Memory B cell (primary cell): Measurements from ENCODE around the gene LOXL3.
A peak's percentile ranks its signal among the peaks of the same experiment; 100 is the strongest.

Experiments used
- ATAC-seq: fragments of 150-1000 bp; cut with Tn5 transposase; 2 replicates; pipeline ENCODE4 v1.10.0; 2021; ENCODE audit warnings: low read depth, mild to moderate bottlenecking, moderate library complexity
- DNase-seq, 2 donors: peaks; one replicate each; pipeline ENCODE4 v3.0.0; 2022; ENCODE audit warnings: low spot score in 2 of 2
- H3K27ac Mint-ChIP-seq: one replicate; pipeline ENCODE4 v1.8.0; 2022; ENCODE audit warnings: mild to moderate bottlenecking, moderate library complexity, mixed read lengths
- H3K27me3 Mint-ChIP-seq: one replicate; pipeline ENCODE4 v1.8.0; 2022; ENCODE audit warnings: mixed read lengths
- H3K36me3 Mint-ChIP-seq: one replicate; pipeline ENCODE4 v1.8.0; 2022; ENCODE audit warnings: mild to moderate bottlenecking, mixed read lengths
- H3K4me1 Mint-ChIP-seq: one replicate; pipeline ENCODE4 v1.8.0; 2022; ENCODE audit warnings: mixed read lengths
- H3K4me3 Mint-ChIP-seq: one replicate; pipeline ENCODE4 v1.8.0; 2022; ENCODE audit warnings: mild to moderate bottlenecking, moderate library complexity, mixed read lengths
- H3K9me3 Mint-ChIP-seq: one replicate; pipeline ENCODE4 v1.8.0; 2022; ENCODE audit warnings: mixed read lengths

LOXL3 gene

GRCh38 chr2:74516650-74517049 is 37.1 kb downstream of the LOXL3 start:
- DNase-seq (no peak), ATAC-seq (no peak)
- H3K36me3 Mint-ChIP-seq = no peaks in the 10 kb centered on the region
- no peaks in the 10 kb centered on the region for H3K9me3 Mint-ChIP-seq
- H3K4me3 Mint-ChIP-seq = peak overlapping the region; percentile 71
- peak overlapping the region; percentile 17 for H3K27ac Mint-ChIP-seq
- peaks cover 37% of the 10 kb centered on the region for H3K27me3 Mint-ChIP-seq
- peaks cover 12% of the 10 kb centered on the region for H3K4me1 Mint-ChIP-seq

DNA sequence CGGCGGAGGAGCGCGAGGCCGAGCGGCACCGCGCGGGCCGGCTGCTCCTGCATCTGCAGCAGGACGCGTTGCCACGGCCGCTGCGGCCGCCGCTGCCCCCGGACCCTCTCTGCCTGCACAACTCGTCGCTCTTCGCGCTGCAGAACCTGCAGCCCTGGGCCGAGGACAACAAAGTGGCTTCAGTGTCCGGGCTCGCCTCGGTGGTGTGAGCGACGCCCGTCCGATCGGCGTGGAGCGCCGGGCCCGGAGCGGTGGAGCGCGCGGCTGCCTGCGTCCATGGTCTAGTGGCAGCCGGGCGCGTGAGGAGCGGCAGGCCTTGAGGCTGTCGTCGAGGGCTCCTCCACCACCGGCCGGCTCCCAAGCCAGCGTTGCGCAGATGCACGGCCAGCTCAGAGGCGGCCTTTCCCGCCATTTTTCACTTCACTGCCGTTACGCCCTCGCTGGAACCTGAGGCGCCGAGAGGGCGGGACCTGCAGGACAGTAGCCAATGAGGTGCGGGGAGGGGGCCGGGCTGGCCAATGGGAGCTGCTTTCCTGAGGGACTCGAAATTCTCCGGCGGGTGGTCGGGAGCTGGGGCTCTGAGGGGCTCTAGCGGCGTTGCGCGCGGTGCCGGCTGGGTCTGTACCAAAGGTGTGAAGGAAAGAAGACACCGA is 37.6 kb downstream of the LOXL3 start:
- H3K4me1 Mint-ChIP-seq = peaks cover 12% of the 10 kb centered on the region
- H3K36me3 Mint-ChIP-seq = no peaks in the 10 kb centered on the region
- ATAC-seq (peak; percentile 83), DNase-seq (peak; percentile 71 to 73)
- H3K9me3 Mint-ChIP-seq = no peaks in the 10 kb centered on the region
- H3K4me3 Mint-ChIP-seq = peak overlapping the region; percentile 71
- peaks cover 37% of the 10 kb centered on the region for H3K27me3 Mint-ChIP-seq
- H3K27ac Mint-ChIP-seq = peak overlapping the region; percentile 17

DNA sequence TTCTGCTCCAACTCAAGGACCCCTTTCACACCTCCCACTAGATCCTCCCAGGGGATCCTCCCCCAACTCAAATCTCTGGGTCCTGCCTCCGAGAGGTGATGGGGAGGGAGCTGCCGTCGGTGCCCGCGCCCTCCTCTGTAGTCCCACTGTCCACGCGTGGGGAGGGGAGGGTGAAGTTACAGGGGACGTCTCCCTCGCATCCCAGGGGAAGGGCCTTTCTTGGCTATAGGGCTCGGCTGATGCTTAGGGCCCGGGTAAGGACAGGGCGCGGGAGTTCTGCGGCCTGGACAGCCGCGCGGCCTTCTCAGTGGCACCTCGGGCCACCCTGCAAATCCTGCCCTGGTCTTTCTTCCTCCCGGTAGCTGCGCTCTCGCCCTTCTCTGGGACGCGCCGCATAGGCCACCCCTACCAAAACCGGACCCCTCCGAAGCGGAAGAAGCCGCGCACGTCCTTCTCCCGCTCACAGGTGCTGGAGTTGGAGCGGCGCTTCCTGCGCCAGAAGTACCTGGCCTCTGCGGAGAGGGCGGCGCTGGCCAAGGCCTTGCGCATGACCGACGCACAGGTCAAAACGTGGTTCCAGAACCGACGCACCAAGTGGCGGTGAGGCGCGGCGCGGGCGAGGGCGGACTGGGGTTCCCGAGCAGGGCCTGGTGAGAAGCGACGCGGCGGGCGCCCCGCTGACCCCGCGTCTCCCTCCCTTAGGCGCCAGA is 38.3 kb downstream of the LOXL3 start:
- DNase-seq (peak in 1 of 2 donors; percentile 41), ATAC-seq (peak; percentile 11)
- H3K4me3 Mint-ChIP-seq = peak overlapping the region; percentile 78
- H3K36me3 Mint-ChIP-seq = no peaks in the 10 kb centered on the region
- H3K4me1 Mint-ChIP-seq = peaks cover 12% of the 10 kb centered on the region
- no peaks in the 10 kb centered on the region for H3K9me3 Mint-ChIP-seq
- H3K27ac Mint-ChIP-seq = no peak overlapping the region
- peaks cover 36% of the 10 kb centered on the region for H3K27me3 Mint-ChIP-seq

- H3K27ac Mint-ChIP-seq = no peak within 1 kb of the TSS
- H3K27me3 Mint-ChIP-seq = peaks cover 30% of the 10 kb centered on the region
- no peaks in the 10 kb centered on the region for H3K9me3 Mint-ChIP-seq
- H3K4me1 Mint-ChIP-seq = peaks cover 12% of the 10 kb centered on the region
- peak; percentile 18 for ATAC-seq
- H3K4me3 Mint-ChIP-seq = peak within 1 kb of the TSS; percentile 78
- peak; percentile 26 to 44 for DNase-seq
- no peaks in the 10 kb centered on the region for H3K36me3 Mint-ChIP-seq
These were observed 39.1 kb downstream of the LOXL3 start, which contains the start of gene TLX2 for GRCh38 chr2:74514368-74515270. Gene TLX2 (plus strand): TSS chr2:74514450. CDS start chr2:74514807, 357 bp downstream.

DNA sequence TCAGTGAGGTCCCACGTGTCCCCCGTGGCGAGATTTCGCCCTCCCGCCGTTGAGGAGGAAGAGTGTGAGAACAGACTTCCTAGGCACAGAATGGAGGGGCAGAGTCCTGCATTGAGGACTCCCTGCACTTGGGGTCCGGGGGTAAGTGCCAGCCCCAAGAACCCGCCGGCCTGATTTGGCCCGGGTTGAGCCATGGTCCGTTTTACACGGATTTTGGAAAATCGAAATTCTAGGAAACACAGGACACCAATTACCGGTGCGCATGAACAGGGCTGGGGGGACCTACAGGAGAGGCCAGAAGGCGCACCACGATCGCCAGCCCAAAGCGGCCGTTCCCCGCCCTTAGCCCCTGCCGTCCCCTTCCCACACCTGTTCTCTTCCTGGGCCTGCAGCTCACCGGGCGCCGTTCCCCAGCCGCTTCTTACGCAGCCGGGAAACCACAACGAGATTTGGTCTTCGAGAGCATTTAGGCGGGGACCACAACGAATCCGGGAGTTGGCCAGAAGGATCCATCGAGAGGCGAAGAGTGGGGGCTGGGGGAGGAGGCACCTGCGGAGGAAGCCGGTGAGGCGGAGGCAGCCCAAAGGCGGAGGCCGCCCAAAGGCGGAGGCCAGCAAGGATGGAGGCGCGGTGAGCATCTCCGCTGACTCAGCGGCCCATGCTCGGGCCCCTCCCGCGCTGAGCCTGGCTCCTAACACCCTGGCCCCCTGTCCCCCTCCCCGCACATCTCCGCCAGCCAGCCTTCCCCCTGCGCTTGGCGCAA is 40.0 kb downstream of the LOXL3 start:
- peak; percentile 20 to 35 for DNase-seq
- no peaks in the 10 kb centered on the region for H3K9me3 Mint-ChIP-seq
- no peaks in the 10 kb centered on the region for H3K36me3 Mint-ChIP-seq
- no peak overlapping the region for H3K27ac Mint-ChIP-seq
- ATAC-seq = no peak
- peak overlapping the region; percentile 25 for H3K4me3 Mint-ChIP-seq
- H3K27me3 Mint-ChIP-seq = peaks cover 26% of the 10 kb centered on the region
- H3K4me1 Mint-ChIP-seq = peaks cover 12% of the 10 kb centered on the region

DNA sequence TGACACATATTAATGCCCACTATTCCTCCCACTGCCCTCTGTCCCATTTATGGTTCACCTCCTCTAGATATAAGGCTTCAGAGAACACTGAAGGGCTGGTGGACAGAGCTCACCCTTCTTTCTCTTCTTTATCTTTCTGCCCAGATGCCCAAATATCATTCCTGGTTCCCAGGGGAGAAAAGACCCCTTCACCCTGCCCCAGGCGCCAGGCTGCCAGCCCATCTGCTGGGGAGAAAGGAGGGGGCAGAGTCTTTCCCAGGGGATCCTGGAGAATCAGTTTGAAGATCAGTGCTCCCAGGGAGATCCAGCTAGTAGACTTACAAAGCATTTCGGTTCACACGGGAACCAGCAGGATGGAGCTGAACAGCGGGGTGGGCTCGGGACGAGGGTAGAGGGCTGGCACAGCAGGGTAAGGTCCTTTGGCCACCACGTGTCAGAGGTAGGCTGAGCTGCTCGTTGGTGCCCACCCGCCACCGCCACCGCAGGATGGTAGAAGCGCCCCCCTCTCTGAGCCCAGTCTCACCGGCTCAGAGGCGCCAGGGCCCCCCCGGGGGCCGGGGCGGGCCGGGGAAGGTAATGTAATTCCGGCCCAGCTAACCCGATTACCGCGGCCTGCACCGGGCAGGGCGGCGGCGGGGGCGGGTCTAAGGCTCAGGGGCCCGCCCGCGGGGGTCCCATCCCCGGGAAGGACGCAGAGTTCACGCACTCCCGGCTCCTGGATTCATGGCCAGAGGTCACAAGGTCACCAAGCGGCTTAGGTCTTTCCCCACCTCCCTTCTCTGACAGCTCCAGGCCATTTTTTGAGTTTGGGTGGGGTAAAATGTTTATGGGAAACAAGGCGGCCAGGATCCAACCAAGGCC is 40.8 kb downstream of the LOXL3 start:
- no peaks in the 10 kb centered on the region for H3K9me3 Mint-ChIP-seq
- H3K4me3 Mint-ChIP-seq = no peak overlapping the region
- H3K36me3 Mint-ChIP-seq = no peaks in the 10 kb centered on the region
- H3K4me1 Mint-ChIP-seq = peaks cover 18% of the 10 kb centered on the region
- no peak overlapping the region for H3K27ac Mint-ChIP-seq
- H3K27me3 Mint-ChIP-seq = peaks cover 20% of the 10 kb centered on the region
- no peak for ATAC-seq
- peak in 1 of 2 donors; percentile 27 for DNase-seq

GRCh38 chr2:74511104-74511989 is 42.4 kb downstream of the LOXL3 start:
- ATAC-seq = no peak
- H3K36me3 Mint-ChIP-seq = peaks cover 4% of the 10 kb centered on the region
- DNase-seq = no peak
- H3K9me3 Mint-ChIP-seq = no peaks in the 10 kb centered on the region
- H3K4me3 Mint-ChIP-seq = no peak overlapping the region
- no peak overlapping the region for H3K27ac Mint-ChIP-seq
- peaks cover 17% of the 10 kb centered on the region for H3K4me1 Mint-ChIP-seq
- peaks cover 8% of the 10 kb centered on the region for H3K27me3 Mint-ChIP-seq

DNA sequence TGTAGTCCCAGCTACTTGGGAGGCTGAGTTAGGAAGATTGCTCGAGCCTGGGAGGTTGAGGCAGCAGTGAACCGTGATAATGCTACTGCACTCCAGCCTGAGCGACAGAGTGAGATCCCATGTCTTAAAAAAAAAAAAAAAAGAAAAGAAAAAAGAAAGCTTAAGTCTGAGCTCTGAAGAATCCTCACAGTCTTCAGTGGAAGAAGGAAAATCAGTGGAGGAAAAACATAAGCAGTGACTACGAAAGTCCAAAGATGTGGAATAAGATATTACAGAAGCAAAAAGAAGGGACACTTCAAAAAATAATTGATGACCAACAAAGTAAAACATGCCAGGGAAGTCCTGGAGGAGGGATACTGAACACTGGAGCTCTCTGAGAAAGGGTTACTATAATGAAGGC is 43.5 kb downstream of the LOXL3 start:
- peaks cover 10% of the 10 kb centered on the region for H3K36me3 Mint-ChIP-seq
- H3K9me3 Mint-ChIP-seq = no peaks in the 10 kb centered on the region
- ATAC-seq = no peak
- no peak overlapping the region for H3K27ac Mint-ChIP-seq
- peaks cover 19% of the 10 kb centered on the region for H3K4me1 Mint-ChIP-seq
- no peak overlapping the region for H3K4me3 Mint-ChIP-seq
- DNase-seq = no peak
- peaks cover 7% of the 10 kb centered on the region for H3K27me3 Mint-ChIP-seq

- Mint-ChIP-seq H3K36me3 (peaks cover 20% of the 10 kb centered on the region), H3K27me3 (peaks cover 8% of the 10 kb centered on the region), H3K4me1 (peaks cover 24% of the 10 kb centered on the region), H3K27ac (peak overlapping the region; percentile 96), H3K9me3 (no peaks in the 10 kb centered on the region), H3K4me3 (peak overlapping the region; percentile 90)
- ATAC-seq (peak; percentile 6), DNase-seq (peak in 1 of 2 donors; percentile 28)
These were observed 45.7 kb downstream of the LOXL3 start for GRCh38 chr2:74507926-74508520.

DNA sequence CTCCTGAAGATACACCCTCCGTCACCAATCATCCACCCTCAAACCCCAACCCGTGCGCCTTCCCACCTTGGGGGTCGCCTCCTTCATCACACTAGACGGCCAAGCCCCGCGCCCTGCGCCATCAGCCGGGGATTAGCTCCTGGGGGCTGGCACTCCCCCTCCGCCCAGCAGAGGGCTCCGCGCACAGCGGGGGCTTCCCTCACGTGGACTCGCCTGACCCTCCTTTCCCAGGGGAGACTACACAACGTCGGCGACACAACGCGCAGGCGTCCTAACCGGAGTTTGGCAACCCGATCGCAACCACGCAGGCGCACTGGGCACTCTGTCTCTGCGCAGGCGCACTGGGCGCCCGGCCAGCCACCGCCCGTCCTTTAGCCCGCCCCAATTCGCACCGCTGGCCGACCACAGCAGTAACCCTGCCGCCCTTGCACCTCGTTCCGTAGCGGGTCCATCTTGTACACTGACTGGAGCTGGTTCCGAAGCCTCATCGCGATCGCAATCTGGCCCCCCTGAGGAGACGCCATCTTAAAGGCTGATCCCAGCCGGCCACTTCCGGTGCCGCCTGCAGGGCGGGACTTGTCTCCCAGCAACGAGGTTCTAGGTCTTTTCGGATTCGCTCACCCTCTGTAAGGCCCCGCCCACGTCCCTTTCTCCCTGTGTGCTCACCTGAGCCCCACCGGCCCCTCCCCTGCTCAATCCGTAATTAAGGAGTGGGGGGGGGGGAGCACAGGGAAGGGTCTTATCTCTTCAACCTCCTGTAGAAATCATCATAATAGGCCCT is 46.4 kb downstream of the LOXL3 start, which contains the start of gene PCGF1:
PCGF1 (minus strand) TSS at position 551 of the 781 bp plus-strand sequence; CDS start at position 524, 27 bp downstream.
- Mint-ChIP-seq H3K27ac (peak within 1 kb of the TSS; percentile 96), H3K4me3 (peak within 1 kb of the TSS; percentile 90), H3K9me3 (no peaks in the 10 kb centered on the region), H3K36me3 (peaks cover 20% of the 10 kb centered on the region), H3K27me3 (peaks cover 7% of the 10 kb centered on the region), H3K4me1 (peaks cover 24% of the 10 kb centered on the region)
- DNase-seq (peak; percentile 99), ATAC-seq (peak; percentile 90)
